DMS53 (cell line): ENCODE data around the gene TNS3.

Experiments used
- DNase-seq: peaks from one replicate; lab custom pipeline; 2025; lab: John Stamatoyannopoulos, UW

Gene TNS3

GRCh38 chr7:47506382-47507339 lies 75.2 kb downstream of the TNS3 start:
- DNase-seq: no peak

GRCh38 chr7:47505312-47506007 lies 76.5 kb downstream of the TNS3 start:
- no peak for DNase-seq

GRCh38 chr7:47504551-47505311 lies 77.2 kb downstream of the TNS3 start:
- no peak for DNase-seq

- DNase-seq: no peak
Observed at GRCh38 chr7:47503281-47503680, 78.6 kb downstream of the TNS3 start.

GRCh38 chr7:47502240-47502877 lies 79.6 kb downstream of the TNS3 start:
- no peak for DNase-seq

- no peak for DNase-seq
Observed at GRCh38 chr7:47501406-47501805, 80.5 kb downstream of the TNS3 start.

- DNase-seq: peak; percentile 84
Observed at GRCh38 chr7:47500103-47500563, 81.8 kb downstream of the TNS3 start.

GRCh38 chr7:47498229-47499056 lies 83.5 kb downstream of the TNS3 start:
- DNase-seq: no peak

- DNase-seq: peak; percentile 49
Observed at GRCh38 chr7:47497367-47498096, 84.4 kb downstream of the TNS3 start.

- DNase-seq: no peak
Observed at GRCh38 chr7:47496666-47497065, 85.2 kb downstream of the TNS3 start.

- DNase-seq: no peak
Observed at GRCh38 chr7:47496056-47496665, 85.8 kb downstream of the TNS3 start.

- DNase-seq: no peak
Observed at GRCh38 chr7:47493976-47494911, 87.7 kb downstream of the TNS3 start.

GRCh38 chr7:47492716-47493325 lies 89.1 kb downstream of the TNS3 start:
- DNase-seq: no peak

- no peak for DNase-seq
Observed at GRCh38 chr7:47490501-47491265, 91.2 kb downstream of the TNS3 start.

GRCh38 chr7:47489624-47490023 lies 92.3 kb downstream of the TNS3 start:
- DNase-seq: no peak

- no peak for DNase-seq
Observed at GRCh38 chr7:47488969-47489342, 93.0 kb downstream of the TNS3 start.

- no peak for DNase-seq
Observed at GRCh38 chr7:47488201-47488968, 93.5 kb downstream of the TNS3 start.
